Neuronal stem cell (in vitro differentiated cells): ENCODE data around the gene AGER.
A peak's percentile ranks its signal among the peaks of the same experiment; 100 is the strongest.

ENCODE experiments used
- DNase-seq: peaks from one replicate; pipeline ENCODE4 v3.0.0-alpha.2; 2013; ENCODE audit warnings: low spot score
- H2AFZ ChIP-seq: one replicate; pipeline ENCODE4 v1.6.1; 2013; ENCODE audit warnings: mild to moderate bottlenecking, low read length, inconsistent platforms
- H2AK5ac ChIP-seq: 2 replicates; pipeline ENCODE4 v1.6.1; 2013; ENCODE audit warnings: low read depth, mild to moderate bottlenecking, inconsistent platforms, low read length, moderate library complexity, mixed read lengths
- H2BK120ac ChIP-seq: 2 replicates; pipeline ENCODE4 v1.6.1; 2013; ENCODE audit warnings: low read depth, mild to moderate bottlenecking, inconsistent platforms, low read length, moderate library complexity, mixed read lengths
- H2BK12ac ChIP-seq: one replicate; pipeline ENCODE4 v1.6.1; 2013; ENCODE audit warnings: low read length, inconsistent platforms
- H2BK15ac ChIP-seq: 2 replicates; pipeline ENCODE4 v1.6.1; 2013; ENCODE audit warnings: mild to moderate bottlenecking, low read length, inconsistent platforms, mixed read lengths
- H2BK5ac ChIP-seq: one replicate; pipeline ENCODE4 v1.6.1; 2013; ENCODE audit warnings: inconsistent platforms, mild to moderate bottlenecking, low read length, moderate library complexity
- H3K14ac ChIP-seq: one replicate; pipeline ENCODE4 v1.6.1; 2013; ENCODE audit warnings: low read length, inconsistent platforms
- H3K18ac ChIP-seq: 2 replicates; pipeline ENCODE4 v1.6.1; 2013; ENCODE audit warnings: low read length, inconsistent platforms
- H3K23ac ChIP-seq: 2 replicates; pipeline ENCODE4 v1.6.1; 2013; ENCODE audit warnings: low read depth, mild to moderate bottlenecking, mixed read lengths, low read length, inconsistent platforms; ENCODE audit not compliant: poor library complexity
- H3K27ac ChIP-seq: replicated peaks from 3 replicates; pipeline ENCODE4 v1.5.1; 2013; ENCODE audit warnings: low read length, inconsistent platforms
- H3K27me3 ChIP-seq, 3 experiments: 2 replicates each; pipeline ENCODE4 v1.6.1; 2013; ENCODE audit warnings: low read length in 3 of 3, mild to moderate bottlenecking in 2 of 3, inconsistent platforms in 1 of 3, low read depth in 1 of 3, mixed read lengths in 1 of 3, moderate library complexity in 1 of 3; ENCODE audit not compliant: control insufficient read depth in 3 of 3, insufficient read depth in 3 of 3
- H3K36me3 ChIP-seq, 2 donors: replicated peaks in 1 of 2; 2 replicates each; pipeline ENCODE4 v1.6.1; 2013; ENCODE audit warnings: low read length in 2 of 2; ENCODE audit not compliant: control insufficient read depth in 2 of 2, insufficient read depth in 2 of 2
- H3K4ac ChIP-seq: 2 replicates; pipeline ENCODE4 v1.6.1; 2013; ENCODE audit warnings: inconsistent platforms, mild to moderate bottlenecking, low read length, moderate library complexity
- H3K4me1 ChIP-seq, 2 donors: 1 replicate in 1 of 2; 2 replicates in 1 of 2; pipeline ENCODE4 v1.6.1; 2013; ENCODE audit warnings: low read length in 2 of 2, low read depth in 1 of 2; ENCODE audit not compliant: control insufficient read depth in 2 of 2, insufficient read depth in 1 of 2
- H3K4me2 ChIP-seq: one replicate; pipeline ENCODE4 v1.6.1; 2013; ENCODE audit warnings: mild to moderate bottlenecking, low read length, inconsistent platforms; ENCODE audit not compliant: insufficient read depth, poor library complexity, severe bottlenecking
- H3K4me3 ChIP-seq, 2 donors: 2 replicates each; pipeline ENCODE4 v1.5.1; 2013; ENCODE audit warnings: low read length in 2 of 2, mild to moderate bottlenecking in 2 of 2, inconsistent platforms in 1 of 2, moderate library complexity in 1 of 2
- H3K79me1 ChIP-seq: one replicate; pipeline ENCODE4 v1.6.1; 2013; ENCODE audit warnings: low read depth, mild to moderate bottlenecking, inconsistent platforms, low read length, moderate library complexity
- H3K9ac ChIP-seq: one replicate; pipeline ENCODE4 v1.6.1; 2013; ENCODE audit warnings: mild to moderate bottlenecking, low read depth, low read length, inconsistent platforms; ENCODE audit not compliant: poor library complexity
- H3K9me3 ChIP-seq, 2 donors: replicated peaks in 1 of 2; 2 replicates each; pipeline versions ENCODE3 to v1.6.1; 2013; ENCODE audit warnings: low read length in 2 of 2, mild to moderate bottlenecking in 2 of 2, inconsistent platforms in 1 of 2, low read depth in 1 of 2, mixed read lengths in 1 of 2, moderate library complexity in 1 of 2; ENCODE audit not compliant: control insufficient read depth in 2 of 2, insufficient read depth in 1 of 2
- H4K8ac ChIP-seq: one replicate; pipeline ENCODE4 v1.6.1; 2013; ENCODE audit warnings: low read depth, mild to moderate bottlenecking, inconsistent platforms, low read length, moderate library complexity
- H4K91ac ChIP-seq: one replicate; pipeline ENCODE4 v1.6.1; 2013; ENCODE audit warnings: low read length, low read depth, mild to moderate bottlenecking, inconsistent platforms; ENCODE audit not compliant: poor library complexity
- WGBS, 2 donors: extraction: QIAGEN DNeasy Blood & Tissue Kit; methylation state at CpG; one replicate each; pipeline ENCODE4 v1.1.7; 2013; ENCODE audit warnings: missing lambda C conversion rate in 2 of 2, mixed read lengths in 1 of 2; ENCODE audit not compliant: insufficient read length in 2 of 2, insufficient replicate concordance in 1 of 2; ENCODE audit errors: extremely low coverage in 2 of 2; 5-methylcytosine and 5-hydroxymethylcytosine counted together

Gene AGER

DNA sequence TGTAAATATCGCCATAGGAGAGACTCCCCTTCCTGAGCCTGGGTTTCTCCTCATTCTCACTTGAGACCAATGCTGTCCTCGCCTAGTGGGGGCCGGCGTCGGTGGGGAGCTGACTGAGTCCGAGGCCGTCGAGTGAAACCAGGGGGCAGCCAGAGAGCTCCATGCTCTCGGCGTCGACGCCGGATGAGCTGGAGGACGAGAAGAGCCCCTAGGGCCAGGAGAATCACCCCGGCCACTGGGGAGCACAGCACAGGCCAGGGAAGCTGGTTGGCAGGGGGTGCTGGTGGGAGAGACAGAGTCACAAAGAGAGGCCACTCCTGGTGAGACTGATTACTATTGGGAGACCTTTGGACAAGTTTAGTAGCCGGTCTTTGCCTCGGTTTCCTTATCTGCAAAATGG, 14.8 kb upstream of the AGER start:
- Histone ChIP-seq H3K4me1 (peaks cover 20 to 25% of the 10 kb centered on the region in 2 donors), H2BK12ac (no peak overlapping the region), H3K4ac (no peak overlapping the region), H2BK5ac (no peak overlapping the region), H3K36me3 (no peaks in the 10 kb centered on the region), H2BK15ac (no peak overlapping the region), H3K9ac (no peak overlapping the region), H2AFZ (no peak overlapping the region), H3K23ac (no peak overlapping the region), H3K27me3 (no peaks in the 10 kb centered on the region), H3K4me3 (no peak overlapping the region), H2AK5ac (peak overlapping the region; percentile 15), H3K9me3 (no peaks in the 10 kb centered on the region), H4K8ac (no peak overlapping the region), H3K14ac (no peak overlapping the region), H3K4me2 (no peak overlapping the region), H2BK120ac (peak overlapping the region; percentile 65), H3K79me1 (no peaks in the 10 kb centered on the region), H3K27ac (no peak overlapping the region), H4K91ac (no peak overlapping the region), H3K18ac (peak overlapping the region; percentile 77)
- WGBS, 2 donors: no CpG with 5 or more reads among the region's 17 CpGs
- no peak for DNase-seq

- WGBS, 2 donors: no CpG with 5 or more reads among the region's 3 CpGs
- Histone ChIP-seq H2BK120ac (peak overlapping the region; percentile 65), H3K9me3 (no peaks in the 10 kb centered on the region), H3K9ac (peak overlapping the region; percentile 24), H2BK12ac (peak overlapping the region; percentile 33), H3K4me3 (no peak overlapping the region), H4K8ac (peak overlapping the region; percentile 20), H3K4ac (no peak overlapping the region), H3K4me1 (peaks cover 15 to 21% of the 10 kb centered on the region in 2 donors), H3K27ac (no peak overlapping the region), H2AK5ac (peak overlapping the region; percentile 15), H3K18ac (peak overlapping the region; percentile 7), H3K4me2 (no peak overlapping the region), H3K27me3 (no peaks in the 10 kb centered on the region), H3K23ac (peak overlapping the region; percentile 34), H4K91ac (no peak overlapping the region), H3K14ac (no peak overlapping the region), H2AFZ (no peak overlapping the region), H3K36me3 (no peaks in the 10 kb centered on the region), H2BK15ac (no peak overlapping the region), H2BK5ac (no peak overlapping the region), H3K79me1 (no peaks in the 10 kb centered on the region)
- DNase-seq: no peak
Observed at GRCh38 chr6:32198345-32198696, 14.3 kb upstream of the AGER start.

GRCh38 chr6:32196682-32197616, 12.9 kb upstream of the AGER start:
- H3K9ac ChIP-seq: peak overlapping the region; percentile 89
- peak overlapping the region; percentile 72 for H3K14ac ChIP-seq
- H3K27ac ChIP-seq: peak overlapping the region; percentile 100
- H2AFZ ChIP-seq: peak overlapping the region; percentile 79
- H2BK12ac ChIP-seq: peak overlapping the region; percentile 98
- H4K91ac ChIP-seq: peak overlapping the region; percentile 97
- H2BK15ac ChIP-seq: peak overlapping the region; percentile 100
- peak overlapping the region; percentile 68 for H3K23ac ChIP-seq
- DNase-seq: no peak
- peak overlapping the region; percentile 89 for H3K4me2 ChIP-seq
- peak overlapping the region; percentile 96 for H3K4ac ChIP-seq
- no peaks in the 10 kb centered on the region for H3K27me3 ChIP-seq
- no peaks in the 10 kb centered on the region for H3K36me3 ChIP-seq
- WGBS, 2 donors: no CpG with 5 or more reads among the region's 28 CpGs
- H3K4me3 ChIP-seq: peak overlapping the region; percentile 56 to 61
- peak overlapping the region; percentile 97 for H4K8ac ChIP-seq
- no peaks in the 10 kb centered on the region for H3K9me3 ChIP-seq
- H3K4me1 ChIP-seq: peaks cover 23 to 24% of the 10 kb centered on the region in 2 donors
- peak overlapping the region; percentile 100 for H2BK5ac ChIP-seq
- H3K79me1 ChIP-seq: no peaks in the 10 kb centered on the region
- peak overlapping the region; percentile 100 for H3K18ac ChIP-seq
- H2BK120ac ChIP-seq: peak overlapping the region; percentile 95
- peak overlapping the region; percentile 99 for H2AK5ac ChIP-seq

DNA sequence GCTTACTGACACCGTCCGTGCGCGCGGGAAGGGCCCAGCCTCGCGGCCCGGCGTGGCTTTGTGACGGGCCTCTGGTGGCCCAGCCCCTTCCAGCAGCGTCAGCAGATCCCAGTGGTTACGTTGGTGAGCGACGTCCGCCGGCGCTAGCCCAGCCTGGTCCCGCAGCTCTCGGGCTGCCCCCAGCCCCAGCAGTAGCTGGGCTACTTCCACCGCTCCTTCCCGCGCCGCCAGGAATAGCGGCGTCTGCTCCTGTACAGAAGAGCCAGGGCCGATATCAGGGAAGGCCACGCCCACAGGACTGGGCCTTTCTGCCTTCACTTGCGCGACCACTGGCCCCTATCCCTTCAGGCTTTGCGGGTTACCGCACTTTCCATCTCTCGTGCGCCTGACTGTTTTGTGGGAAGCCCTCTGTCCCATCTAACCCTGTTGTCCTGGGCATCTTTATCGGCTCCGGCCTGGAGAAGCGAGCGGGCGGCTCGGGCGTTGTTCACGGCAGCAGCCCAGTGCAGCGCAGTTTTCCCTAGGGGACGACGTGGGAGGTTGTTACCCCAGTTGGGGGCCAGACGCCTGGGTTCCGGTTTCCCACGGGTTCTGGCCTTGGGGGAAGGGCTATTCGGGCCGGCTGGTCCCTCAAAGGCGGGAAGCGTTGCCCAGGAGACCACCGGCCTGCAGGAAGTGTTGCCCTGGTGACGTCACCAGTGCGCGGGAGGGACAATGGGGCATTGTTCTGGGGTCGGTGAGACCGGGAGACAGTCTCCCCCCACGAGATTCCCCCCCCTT, 12.0 kb upstream of the AGER start:
- Histone ChIP-seq H2AFZ (peak overlapping the region; percentile 79), H2BK15ac (peak overlapping the region; percentile 100), H3K9ac (peak overlapping the region; percentile 100), H3K27ac (peak overlapping the region; percentile 100), H3K23ac (peak overlapping the region; percentile 100), H2AK5ac (peak overlapping the region; percentile 100), H2BK5ac (peak overlapping the region; percentile 100), H3K27me3 (no peaks in the 10 kb centered on the region), H3K9me3 (no peaks in the 10 kb centered on the region), H3K4me3 (peak overlapping the region; percentile 61 to 92), H2BK12ac (peak overlapping the region; percentile 98), H3K36me3 (no peaks in the 10 kb centered on the region), H3K14ac (no peak overlapping the region), H3K79me1 (no peaks in the 10 kb centered on the region), H2BK120ac (peak overlapping the region; percentile 93), H3K4me1 (peaks cover 28 to 30% of the 10 kb centered on the region in 2 donors), H4K8ac (peak overlapping the region; percentile 97), H4K91ac (peak overlapping the region; percentile 99), H3K4me2 (peak overlapping the region; percentile 89), H3K18ac (peak overlapping the region; percentile 100), H3K4ac (peak overlapping the region; percentile 100)
- WGBS, 2 donors: no CpG with 5 or more reads among the region's 58 CpGs
- peak; percentile 84 for DNase-seq
